NCI-H1092 treated with DMSO at 0.1 percent for 48 hours (cell line): ENCODE data around the gene NMNAT2.

Source experiments
- DNase-seq: peaks from one replicate; lab custom pipeline; 2025; lab: John Stamatoyannopoulos, UW

The NMNAT2 gene

DNA sequence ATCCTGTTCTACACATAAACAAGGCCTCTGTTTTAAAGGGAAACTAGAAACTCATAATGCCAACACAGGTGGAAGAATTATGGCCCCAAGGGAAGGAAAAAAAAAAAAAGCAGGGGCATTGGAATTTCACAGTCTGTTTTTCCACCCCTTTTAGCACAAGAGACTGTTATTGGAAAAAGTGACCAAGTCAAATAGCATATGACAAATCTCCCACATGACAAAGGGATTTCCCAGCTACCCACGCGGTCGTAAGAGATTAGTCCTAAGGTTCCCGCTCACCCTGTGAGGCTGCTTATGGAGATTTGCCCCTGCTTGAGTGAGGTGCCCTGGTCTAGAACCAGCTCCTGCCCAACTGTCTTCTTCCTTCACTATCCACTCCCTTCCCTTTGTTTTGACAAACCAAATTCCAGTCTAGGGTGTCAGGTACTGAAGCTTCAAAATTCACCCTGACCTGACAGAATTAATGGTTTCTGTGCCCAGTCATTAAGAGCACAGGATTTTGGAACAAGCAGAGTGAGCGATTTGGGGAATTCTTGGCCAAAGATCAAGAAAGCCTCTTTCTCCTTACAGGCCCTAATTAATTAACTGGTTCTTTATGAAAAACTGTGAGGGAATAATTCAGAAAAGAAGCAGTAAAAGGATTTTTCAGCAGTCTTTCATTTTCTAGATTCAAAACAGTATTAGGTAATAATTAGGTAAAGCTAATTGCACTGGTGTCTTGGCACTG lies 107.3 kb downstream of the NMNAT2 start:
- no peak for DNase-seq

DNA sequence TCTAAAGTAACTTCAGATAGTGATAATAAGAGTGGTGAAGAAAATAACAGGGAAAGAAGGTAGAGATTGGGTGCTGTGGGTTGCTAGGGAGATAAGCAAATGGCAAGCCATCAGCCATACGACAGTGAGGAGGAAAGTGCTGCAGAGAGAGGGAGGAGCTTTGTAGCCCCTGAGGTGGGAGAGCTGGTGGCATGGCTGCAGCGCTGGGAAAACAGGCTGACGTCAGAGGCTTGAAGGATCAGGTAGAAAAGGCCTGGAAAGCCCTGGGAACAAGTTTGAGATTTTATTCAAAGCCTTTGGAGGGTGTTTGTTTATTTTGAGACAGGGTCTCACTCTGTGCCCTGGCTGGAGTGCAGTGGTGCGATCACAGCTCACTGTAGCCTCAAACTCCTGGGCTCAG lies 109.5 kb downstream of the NMNAT2 start:
- DNase-seq = no peak

DNA sequence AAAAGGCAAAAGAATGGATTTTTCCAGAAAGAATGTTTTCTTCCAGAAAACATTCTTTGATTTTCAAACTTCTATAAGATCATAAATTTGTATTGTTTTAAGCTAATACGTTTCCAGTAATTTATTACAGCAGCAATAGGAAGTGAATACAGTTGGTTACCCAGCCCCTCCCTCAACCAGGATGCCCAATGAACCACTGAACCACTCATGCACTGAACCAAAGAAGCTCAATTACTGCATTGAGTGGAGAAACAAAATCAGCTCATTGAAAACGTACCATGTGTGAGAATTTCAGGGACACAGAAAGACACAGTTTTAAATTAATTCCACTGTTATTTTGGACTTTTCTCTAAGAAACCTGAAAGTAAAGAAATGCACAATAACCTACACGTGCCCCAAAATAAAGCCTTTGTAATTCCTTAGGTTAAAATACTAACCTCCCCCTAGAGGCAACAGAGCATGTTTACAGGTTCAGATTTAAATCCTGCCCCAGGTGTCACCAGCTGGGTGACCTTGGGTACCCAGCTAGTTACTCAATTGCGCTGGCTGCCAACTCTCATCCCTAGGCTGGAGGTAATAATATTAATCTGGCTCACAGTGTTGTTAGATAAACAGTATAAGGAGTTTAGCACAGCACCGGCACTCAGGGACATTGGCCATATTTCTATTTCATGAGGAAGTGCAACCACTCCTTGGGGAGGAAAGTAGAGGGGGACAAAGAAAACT lies 111.7 kb downstream of the NMNAT2 start:
- no peak for DNase-seq

DNA sequence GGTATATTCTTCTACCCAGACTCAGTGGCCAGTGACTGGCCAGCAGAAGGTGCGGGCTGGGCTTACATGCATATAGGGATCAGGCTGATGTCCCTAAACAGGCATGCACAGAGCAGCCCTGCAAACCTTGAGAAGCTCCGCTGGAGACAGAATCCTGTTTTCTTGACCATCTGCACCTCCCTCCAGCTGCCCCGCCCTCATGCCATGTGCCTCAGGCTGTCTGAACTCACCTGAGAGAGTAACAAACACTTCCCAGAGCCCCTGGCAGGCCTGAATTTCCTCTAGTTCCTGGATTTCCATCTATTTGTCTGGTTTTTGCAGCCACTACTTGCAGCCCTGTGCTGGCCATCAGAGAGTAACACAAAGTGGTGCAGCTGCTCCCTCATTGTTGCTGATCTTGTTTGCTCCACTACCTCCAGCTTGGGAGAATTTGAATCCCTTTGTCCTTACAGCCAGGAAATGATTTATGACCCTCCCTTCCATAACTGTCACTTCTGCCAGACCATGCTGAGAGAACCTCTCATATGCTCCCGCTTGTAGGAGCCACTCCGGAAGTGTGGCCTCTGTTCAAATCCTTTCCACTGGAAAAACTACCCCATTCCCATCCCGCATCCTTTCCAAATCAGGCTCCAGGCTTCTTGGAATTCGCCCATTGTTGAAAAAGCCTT lies 113.6 kb downstream of the NMNAT2 start:
- no peak for DNase-seq

DNA sequence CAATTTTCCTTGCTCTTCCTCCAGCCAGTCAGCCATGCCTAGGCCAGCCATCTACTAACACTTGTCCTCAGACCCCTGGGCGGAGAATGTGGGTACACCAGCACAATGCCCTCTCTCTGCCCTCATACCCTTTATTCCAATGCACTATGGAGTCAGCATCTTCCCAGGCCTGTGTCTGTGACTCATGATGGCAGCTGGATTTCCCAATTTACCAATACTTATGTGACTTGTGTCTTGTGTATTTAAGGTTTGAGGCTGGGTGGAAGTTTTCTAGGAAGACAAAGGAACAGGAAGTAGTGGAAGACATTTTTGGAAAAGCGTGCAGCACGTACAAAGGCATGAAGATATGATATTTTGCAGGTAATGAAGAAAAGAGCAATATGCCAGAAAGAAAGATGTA lies 114.3 kb downstream of the NMNAT2 start:
- no peak for DNase-seq

DNA sequence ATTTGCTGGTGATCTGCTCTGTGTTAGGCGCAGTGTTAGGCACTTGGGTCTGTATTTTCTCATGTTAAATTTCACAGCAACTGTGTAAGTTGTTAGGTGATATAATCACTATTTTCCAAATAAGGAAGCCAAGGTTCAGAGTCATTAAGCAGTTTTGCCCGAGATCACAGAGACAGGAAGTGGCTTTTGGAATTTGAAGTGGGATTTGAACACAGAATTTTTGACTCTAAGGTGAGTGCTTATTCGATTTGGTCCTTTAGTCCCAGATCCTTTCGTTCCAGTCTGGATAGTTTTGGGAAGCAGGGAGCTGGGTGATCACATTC lies 114.9 kb downstream of the NMNAT2 start:
- DNase-seq = no peak

DNA sequence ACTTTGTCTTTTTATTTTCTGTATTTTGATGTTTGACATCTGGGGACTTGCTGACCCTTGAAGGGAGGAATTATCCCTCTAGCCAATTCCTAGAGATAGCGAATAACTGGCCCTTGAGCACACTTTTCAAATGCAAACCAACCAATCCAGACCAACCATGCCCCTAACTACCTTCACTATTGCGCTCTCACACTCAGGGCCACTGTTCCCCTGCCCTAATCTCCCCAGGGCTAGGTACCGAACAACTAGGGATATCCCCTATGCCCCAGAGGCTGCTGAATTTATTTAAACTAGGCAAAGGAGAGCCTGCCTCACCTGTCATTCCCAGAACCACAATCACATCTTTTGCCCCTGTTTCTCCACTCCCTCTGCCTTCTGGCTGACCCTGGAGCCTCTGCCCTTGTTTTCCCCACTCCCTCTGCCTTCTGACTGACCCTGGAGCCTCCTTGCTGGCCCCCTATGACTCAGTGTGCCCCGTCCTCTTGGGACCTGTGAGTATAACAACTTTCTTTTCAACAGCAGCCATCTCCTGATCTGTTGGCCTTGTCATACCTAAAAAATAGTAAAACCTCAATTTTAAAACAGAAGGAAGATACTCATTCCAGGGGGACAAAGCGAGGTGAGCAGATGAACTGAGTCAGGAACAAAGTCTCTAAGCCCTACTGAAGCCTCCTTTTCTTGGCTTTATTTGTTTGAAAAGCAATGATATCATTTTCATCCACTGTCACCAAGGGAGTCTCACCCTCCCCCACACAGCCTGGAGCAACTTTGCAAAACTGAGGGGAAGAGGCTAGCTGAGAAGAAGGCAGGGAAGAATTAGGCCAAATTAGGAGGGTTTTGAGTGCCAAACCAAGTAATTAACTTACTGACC lies 115.5 kb downstream of the NMNAT2 start:
- no peak for DNase-seq

DNA sequence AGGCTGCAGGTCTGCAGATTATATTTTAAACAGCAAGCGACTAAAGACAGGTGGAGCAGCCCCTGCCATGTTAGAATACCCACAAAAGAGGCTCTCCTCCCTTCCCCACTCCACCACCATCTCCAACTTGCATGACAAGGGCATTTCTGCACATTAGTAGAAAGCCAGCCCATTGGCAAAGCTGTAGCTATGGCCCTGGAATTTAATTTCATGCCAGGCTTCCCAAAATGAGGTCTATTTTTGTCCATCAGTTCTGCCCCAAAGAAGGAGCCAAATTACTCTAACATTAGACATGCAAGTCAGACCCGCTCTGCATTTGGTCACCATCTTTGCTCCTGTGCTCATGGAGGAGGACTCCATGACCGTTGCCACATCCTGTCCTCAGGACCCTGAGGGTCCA lies 116.9 kb downstream of the NMNAT2 start:
- no peak for DNase-seq

DNA sequence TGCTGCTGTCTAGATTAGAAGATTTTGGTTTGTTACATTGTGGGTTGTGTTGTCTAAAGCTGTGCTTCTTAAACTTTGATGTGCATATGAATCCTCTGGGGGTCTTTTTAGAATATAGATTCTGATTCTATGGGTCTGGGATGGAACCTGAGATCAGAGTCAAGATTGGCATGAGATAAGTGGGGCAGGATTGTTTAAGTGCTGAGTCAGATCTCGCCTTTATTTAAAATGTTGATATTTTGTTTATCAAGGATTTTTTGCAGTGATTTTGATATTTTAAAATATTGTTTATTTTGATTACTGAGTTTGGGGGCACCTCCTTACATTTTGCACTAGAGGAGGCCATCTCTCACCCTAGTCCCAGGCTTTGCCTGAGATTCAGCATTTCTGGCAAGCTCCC lies 117.4 kb downstream of the NMNAT2 start:
- DNase-seq = no peak

DNA sequence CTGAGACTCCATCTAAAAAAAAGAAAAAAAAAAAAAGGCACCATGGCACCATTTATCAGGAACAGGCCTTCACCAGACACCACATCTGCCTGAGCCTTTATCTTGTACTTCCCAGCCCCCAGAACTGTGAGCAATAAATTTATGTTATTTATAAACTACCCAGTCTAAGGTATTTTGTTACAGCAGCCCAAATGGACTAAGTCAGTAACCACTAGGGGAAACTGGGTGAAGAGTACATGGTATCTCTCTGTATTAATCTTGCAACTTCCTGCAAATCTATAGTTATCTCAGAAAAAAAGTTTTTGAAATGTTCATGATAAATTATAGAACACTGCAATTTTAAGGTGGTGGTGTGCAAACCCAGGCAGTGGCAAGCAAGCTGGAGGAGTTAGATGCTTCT lies 117.8 kb downstream of the NMNAT2 start:
- no peak for DNase-seq

DNA sequence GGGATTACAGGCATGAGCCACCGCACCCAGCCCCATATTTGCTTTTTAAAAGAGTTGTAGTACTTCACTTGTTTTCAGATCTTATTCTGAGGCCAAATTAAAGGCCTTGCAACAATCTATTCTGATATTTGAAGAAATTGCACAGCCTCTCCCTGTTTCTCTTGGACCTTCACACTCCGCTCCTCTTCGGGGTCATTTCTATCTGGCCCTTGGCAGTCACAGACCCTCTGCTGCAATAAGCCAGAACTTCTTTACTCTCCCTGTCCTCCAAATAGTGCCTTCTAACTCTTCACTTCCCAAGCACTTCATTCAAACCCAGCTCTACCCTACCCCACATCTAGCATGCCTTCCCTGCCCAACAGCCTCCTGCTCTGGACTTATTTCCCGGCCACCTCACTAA lies 121.4 kb downstream of the NMNAT2 start:
- DNase-seq = no peak

DNA sequence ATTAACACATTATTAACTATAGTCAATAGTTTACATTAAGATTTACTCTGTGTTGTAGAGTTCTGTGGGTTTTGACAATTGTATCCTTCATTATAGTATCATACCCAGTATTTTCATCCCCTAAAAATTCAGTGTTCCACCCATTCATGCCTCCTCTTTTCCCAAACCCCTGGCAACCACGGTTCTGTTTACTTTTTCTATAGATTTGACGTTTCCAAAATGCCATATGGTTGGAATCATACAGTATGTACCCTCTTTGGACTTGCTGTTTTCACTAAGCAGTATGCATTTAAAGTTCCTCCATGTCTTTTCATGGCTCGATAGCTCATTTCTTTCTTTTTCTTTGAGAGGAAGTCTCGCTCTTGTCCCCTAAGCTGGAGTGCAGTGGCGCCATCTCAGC lies 122.7 kb downstream of the NMNAT2 start:
- DNase-seq = no peak

DNA sequence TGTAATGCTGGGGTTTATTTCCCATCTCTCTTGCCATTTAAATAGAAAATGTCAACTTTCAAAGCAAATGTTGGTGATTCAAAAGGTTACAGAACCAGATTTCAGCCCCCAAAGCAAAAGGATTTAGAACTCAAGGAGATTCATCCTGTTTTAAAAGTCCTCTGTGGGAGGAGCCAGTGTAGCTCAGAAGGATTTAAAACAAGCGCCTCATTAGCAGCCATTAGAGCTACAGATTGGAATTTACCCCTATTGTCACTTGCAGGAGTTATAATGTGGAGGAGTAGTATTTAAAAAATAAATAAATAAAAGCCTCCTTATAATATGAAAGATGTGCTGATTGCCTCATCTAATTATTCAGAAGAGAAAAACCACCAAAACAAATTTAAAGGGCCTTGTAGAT lies 124.3 kb downstream of the NMNAT2 start:
- no peak for DNase-seq

DNA sequence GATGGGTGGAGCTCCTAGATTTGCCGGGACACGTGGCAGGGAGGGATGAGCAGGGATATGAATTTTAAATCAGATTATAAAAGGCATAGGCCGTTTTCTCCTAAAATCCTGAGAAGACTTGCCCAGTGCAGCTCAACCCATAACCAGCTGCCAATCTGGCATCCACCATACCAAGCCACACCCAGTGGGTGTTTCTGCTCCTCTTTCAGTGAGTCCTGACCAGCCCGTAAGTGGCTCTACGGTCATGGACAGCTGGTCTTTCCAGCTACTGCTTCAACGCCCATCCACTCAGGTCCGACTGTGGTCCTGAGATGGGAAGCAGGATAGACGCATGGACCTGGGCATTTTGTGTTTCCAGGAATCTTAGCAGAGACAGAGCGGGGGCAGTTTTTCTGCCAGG lies 124.9 kb downstream of the NMNAT2 start:
- DNase-seq = no peak

DNA sequence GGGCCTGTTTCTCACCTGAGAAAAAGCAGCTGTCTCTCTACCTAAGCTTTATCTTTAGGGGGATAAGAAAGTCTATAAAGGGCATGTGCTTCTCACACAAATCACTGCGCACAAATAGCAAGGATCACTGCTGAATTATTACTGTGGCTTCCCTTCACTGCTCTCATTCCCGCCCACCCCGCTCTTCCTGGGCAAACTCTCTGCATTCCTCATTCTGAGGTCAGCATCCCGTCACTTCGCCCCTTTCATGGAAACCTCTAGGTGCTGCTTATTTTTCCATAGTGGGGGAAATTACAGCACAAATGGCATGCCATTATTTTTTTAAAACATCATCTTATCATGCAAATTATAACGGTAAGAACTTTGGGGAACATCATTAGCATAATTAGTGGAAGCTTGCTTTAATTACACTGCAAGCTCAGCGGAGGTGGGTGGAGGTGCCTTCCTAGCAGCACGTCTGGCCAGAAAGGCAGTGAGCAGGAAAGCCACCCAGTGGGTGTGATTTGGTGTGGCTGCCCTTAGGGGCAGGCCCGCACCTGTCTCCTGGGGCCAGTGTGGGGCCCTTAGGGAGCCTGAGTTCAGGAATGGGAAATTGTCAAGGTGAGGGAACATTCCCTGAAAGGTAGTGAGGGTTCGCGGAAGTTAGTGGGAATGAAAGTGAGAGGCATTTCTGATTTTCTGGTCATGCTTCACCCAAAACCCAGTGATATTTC lies 126.2 kb downstream of the NMNAT2 start:
- no peak for DNase-seq

DNA sequence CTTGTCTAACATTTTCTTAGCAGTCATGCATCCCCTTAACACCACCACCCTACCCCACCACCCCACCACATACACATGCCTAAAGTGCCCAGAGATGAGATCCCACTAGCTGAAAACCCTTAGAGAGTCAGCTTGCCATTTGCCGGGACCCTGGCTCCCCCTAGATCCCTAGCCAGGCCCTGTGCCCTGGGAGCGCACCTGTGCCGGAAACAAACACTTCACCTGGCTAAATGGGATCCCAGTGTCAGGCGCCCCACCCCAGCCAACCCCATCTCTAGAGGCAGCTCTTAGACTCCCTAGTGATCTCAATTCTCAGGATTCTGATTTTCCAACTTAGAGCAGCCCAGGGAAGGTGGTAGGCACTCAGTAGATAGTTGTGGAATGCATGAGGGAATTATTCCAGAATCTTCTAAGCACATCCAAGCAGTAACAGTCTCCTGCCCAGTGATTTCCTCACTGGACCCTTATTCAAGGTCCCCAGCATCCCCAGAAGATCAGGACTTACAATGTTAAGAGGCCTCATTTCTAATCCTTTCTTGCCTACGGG lies 126.9 kb downstream of the NMNAT2 start:
- DNase-seq = no peak

DNA sequence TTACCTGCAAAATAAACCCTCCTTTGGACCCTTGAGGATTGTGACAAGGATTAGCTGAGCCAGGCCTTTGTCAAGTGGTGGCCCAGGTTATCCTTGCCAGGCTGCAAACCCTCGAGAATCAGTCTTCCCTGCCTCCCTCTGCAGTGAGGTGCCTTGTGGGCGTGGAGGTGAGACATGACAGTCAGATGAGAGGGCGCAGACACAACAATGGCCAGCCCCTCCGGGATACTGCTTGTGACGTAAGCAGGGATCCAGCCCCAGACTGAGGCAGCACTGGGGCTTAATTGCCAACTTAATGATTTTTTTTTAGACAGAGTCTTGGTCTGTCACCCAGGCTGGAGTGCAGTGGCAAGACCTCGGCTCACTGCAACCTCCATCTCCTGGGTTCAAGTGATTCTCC lies 127.6 kb downstream of the NMNAT2 start:
- DNase-seq = no peak

DNA sequence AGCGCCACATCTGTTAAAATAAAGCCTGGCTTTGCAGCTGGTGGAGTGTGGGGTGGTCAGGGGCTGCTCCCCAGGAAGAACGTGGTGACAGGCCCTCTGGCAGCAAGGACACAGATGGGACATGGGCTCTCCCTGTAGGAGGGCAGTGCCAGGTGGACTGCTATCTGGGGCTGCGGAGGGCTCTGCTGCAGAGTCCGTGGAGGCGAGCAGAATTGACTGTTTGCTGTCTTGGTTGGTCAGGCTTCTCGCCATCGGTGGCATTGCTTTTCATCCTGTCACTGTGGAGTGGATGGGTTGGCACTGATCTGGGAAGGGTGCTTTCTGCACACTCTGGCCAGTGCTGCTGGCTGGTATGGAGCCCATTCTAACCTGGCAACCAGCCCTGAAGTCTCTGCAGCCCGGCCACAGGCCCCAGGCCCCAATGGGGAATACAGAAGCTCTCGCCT lies 129.1 kb downstream of the NMNAT2 start:
- DNase-seq = no peak

DNA sequence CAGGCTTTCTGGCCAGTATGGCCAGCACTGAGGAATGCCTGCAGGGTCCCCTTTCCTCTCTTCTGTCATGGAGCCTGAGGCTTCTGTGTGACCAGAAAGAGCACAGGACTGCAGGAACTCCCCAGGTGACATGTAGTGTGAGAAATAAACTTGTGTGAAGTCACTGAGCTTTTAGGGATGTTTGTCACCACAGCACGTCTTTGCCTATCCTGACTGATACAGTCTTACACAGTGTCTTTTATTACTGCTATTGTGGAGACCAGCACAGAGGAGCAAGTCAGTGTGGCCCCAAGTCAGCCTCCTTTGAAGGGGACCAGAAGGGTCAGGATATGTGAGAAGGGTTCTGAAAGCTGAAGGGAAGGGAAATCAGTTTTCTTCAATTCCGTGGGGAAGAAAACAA lies 129.6 kb downstream of the NMNAT2 start:
- no peak for DNase-seq

DNA sequence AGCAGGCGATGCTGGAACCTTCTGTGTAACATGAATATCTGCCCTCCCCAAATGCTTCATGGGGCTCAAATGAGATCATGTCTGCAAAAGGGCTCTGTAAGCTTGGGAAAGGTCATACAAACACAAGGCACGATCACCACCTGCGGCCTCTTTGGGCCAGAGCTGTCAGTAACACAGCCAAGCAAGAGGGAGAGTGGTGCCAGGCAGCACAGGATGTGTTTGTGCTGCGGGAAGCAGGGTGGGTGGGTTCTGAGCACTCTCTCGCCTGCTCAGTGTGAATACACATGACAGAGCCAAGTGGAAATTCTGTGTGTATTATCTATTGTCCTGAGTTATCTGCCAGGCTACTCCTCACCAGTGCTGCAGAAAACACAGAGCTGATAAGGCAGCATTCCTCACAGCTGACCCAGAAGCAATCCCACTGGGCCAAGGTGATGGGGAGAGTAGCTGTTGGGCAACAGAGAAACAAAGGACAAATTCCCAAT lies 130.9 kb downstream of the NMNAT2 start:
- no peak for DNase-seq

DNA sequence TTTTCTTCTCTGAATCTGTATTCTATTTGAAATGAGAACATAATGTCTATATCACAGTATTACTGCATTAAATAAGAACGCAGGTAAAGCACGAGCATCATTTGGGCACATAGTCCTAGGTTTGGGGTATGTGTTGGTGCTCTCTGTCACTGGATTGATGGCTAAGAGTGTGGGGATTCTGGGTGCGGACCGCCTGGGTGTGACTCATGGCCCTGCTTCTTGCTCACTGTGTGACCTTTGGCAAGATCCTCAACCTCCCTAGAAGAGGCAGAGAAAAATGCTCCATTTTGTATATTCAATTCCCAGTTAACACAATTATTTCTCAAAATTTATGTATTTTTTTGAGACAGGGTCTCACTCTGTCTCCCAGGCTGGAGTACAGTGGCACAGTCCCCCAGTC lies 132.4 kb downstream of the NMNAT2 start:
- no peak for DNase-seq
